Measurements from ENCODE around the gene MRPS14.

The MRPS14 gene

GRCh38 chr1:175002910-175003517 is 20.2 kb downstream of the MRPS14 start:
- Mint-ChIP-seq H3K4me3 (no peak overlapping the region), H3K9me3 (no peaks in the 10 kb centered on the region), H3K27ac (no peak overlapping the region), H3K36me3 (peaks cover 10 to 21% of the 10 kb centered on the region in 2 donors), H3K27me3 (no peaks in the 10 kb centered on the region), H3K4me1 (peaks cover 17 to 32% of the 10 kb centered on the region in 2 donors)
- DNase-seq (no peak), ATAC-seq (replicated peaks) (no peak)

DNA sequence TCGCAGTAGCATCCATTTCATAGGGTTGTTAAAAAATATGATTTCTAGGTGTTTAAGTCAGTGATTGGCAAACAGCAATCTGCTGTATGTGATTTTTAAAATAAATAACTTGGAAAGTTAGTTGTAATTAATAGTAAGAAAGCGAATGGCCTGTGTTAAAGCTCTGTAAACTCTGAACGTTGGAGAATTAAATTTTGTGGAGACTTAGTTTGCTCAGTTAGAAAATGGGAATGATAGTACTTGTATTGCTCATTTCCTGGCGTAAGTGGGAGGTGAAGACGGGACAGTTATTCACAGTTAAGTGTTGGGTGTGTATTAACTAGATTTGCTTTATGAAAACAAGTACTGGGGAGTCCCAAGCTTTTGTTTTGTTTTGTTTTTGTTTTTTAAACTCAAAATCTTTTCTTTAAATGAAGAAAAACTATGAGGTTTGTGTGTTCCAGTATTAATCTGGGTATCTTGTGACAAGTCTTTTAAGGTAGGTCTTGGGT is 22.5 kb downstream of the MRPS14 start:
- no peak overlapping the region for H3K4me3 Mint-ChIP-seq
- peaks cover 11 to 21% of the 10 kb centered on the region in 2 donors for H3K36me3 Mint-ChIP-seq
- ATAC-seq (replicated peaks) = no peak
- peaks cover 18 to 30% of the 10 kb centered on the region in 2 donors for H3K4me1 Mint-ChIP-seq
- H3K27me3 Mint-ChIP-seq = no peaks in the 10 kb centered on the region
- H3K9me3 Mint-ChIP-seq = no peaks in the 10 kb centered on the region
- no peak overlapping the region for H3K27ac Mint-ChIP-seq
- DNase-seq = no peak

- H3K27me3 Mint-ChIP-seq = no peaks in the 10 kb centered on the region
- DNase-seq = no peak
- peaks cover 13 to 30% of the 10 kb centered on the region in 2 donors for H3K4me1 Mint-ChIP-seq
- no peak within 1 kb of the TSS for H3K4me3 Mint-ChIP-seq
- peak; percentile 3 to 66 for ATAC-seq (replicated peaks)
- no peak within 1 kb of the TSS for H3K27ac Mint-ChIP-seq
- H3K9me3 Mint-ChIP-seq = no peaks in the 10 kb centered on the region
- peaks cover 7 to 15% of the 10 kb centered on the region in 2 donors for H3K36me3 Mint-ChIP-seq
Measured at GRCh38 chr1:174999936-175000696, 23.1 kb downstream of the MRPS14 start, which contains the start of gene CACYBP. TSS of gene CACYBP (plus strand) at chr1:174999947. CDS start at chr1:175000181, 234 bp downstream.

GRCh38 chr1:174999216-174999935 is 23.8 kb downstream of the MRPS14 start:
- Mint-ChIP-seq H3K36me3 (peaks cover 6 to 12% of the 10 kb centered on the region in 2 donors), H3K4me1 (peaks cover 12 to 30% of the 10 kb centered on the region in 2 donors), H3K9me3 (no peaks in the 10 kb centered on the region)

GRCh38 chr1:174998569-174999215 is 24.5 kb downstream of the MRPS14 start:
- H3K36me3 Mint-ChIP-seq = peaks cover 9 to 15% of the 10 kb centered on the region in 2 donors
- peak; percentile 8 to 18 for ATAC-seq (replicated peaks)
- peaks cover 12 to 28% of the 10 kb centered on the region in 2 donors for H3K4me1 Mint-ChIP-seq
- DNase-seq = peak; percentile 38
- no peak overlapping the region for H3K27ac Mint-ChIP-seq
- no peaks in the 10 kb centered on the region for H3K9me3 Mint-ChIP-seq
- no peaks in the 10 kb centered on the region for H3K27me3 Mint-ChIP-seq
- no peak overlapping the region for H3K4me3 Mint-ChIP-seq

More at GRCh38 chr1:174999216-174999935, 23.8 kb downstream of the MRPS14 start:
- Mint-ChIP-seq H3K27ac (no peak overlapping the region), H3K27me3 (no peaks in the 10 kb centered on the region), H3K4me3 (no peak overlapping the region)
- ATAC-seq (replicated peaks) = peak; percentile 85 to 86
- peak; percentile 98 for DNase-seq

DNA sequence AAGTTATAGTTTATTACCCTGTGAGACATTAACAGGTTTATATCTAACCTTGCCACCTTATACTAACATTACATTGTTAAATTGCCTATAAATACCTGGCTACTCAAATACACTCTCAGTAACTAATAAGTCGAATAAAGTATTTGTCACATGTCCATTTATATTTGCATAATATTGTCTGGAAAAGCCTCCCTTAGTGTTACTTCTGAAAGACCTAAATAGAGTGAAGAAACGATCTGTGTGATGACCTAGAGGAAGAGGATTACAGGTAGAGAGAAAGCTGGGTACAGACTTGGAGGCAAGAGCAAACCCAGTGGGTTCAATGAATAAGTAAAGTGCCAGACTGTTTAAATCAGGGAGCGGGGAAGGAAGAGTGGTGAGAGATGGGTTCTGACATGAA is 26.2 kb downstream of the MRPS14 start:
- H3K36me3 Mint-ChIP-seq = peaks cover 6 to 12% of the 10 kb centered on the region in 2 donors
- peak overlapping the region; percentile 3 for H3K27ac Mint-ChIP-seq
- peaks cover 4 to 15% of the 10 kb centered on the region in 2 donors for H3K4me1 Mint-ChIP-seq
- no peaks in the 10 kb centered on the region for H3K27me3 Mint-ChIP-seq
- DNase-seq = no peak
- peak overlapping the region in 1 of 2 donors; percentile 28 for H3K4me3 Mint-ChIP-seq
- no peak for ATAC-seq (replicated peaks)
- no peaks in the 10 kb centered on the region for H3K9me3 Mint-ChIP-seq

DNA sequence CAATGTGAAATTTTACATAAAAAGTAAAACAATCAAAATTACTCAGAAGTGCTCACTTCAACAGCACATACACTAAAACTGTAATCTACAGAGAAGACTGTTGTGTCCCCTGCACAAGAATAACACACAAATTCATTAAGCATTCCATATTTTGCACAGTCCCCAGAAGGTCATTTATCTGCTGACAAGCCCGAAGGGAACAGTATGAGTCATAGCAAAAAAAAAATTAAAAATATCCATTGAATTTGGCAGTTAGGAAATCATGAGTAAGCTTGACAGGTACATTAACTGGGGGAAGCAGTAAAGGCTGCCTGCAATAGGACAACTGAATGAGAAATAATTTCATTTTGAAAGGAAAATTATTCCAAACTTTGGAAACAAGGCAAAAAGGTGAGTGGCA is 26.7 kb downstream of the MRPS14 start:
- H3K4me1 Mint-ChIP-seq = peaks cover 4 to 9% of the 10 kb centered on the region in 2 donors
- ATAC-seq (replicated peaks) (no peak), DNase-seq (no peak)
- H3K9me3 Mint-ChIP-seq = no peaks in the 10 kb centered on the region
- peaks cover 6 to 10% of the 10 kb centered on the region in 2 donors for H3K36me3 Mint-ChIP-seq
- H3K27me3 Mint-ChIP-seq = no peaks in the 10 kb centered on the region
- no peak overlapping the region for H3K4me3 Mint-ChIP-seq
- H3K27ac Mint-ChIP-seq = no peak overlapping the region

- DNase-seq (no peak), ATAC-seq (replicated peaks) (no peak)
- Mint-ChIP-seq H3K36me3 (peaks cover 6 to 8% of the 10 kb centered on the region in 2 donors), H3K4me3 (no peak overlapping the region), H3K4me1 (peaks cover 2 to 4% of the 10 kb centered on the region in 2 donors), H3K9me3 (no peaks in the 10 kb centered on the region), H3K27ac (no peak overlapping the region), H3K27me3 (no peaks in the 10 kb centered on the region)
Measured at GRCh38 chr1:174995916-174996315, 27.3 kb downstream of the MRPS14 start.

- H3K27me3 Mint-ChIP-seq = no peaks in the 10 kb centered on the region
- ATAC-seq (replicated peaks) = no peak
- H3K27ac Mint-ChIP-seq = no peak overlapping the region
- DNase-seq = no peak
- peaks cover 2 to 6% of the 10 kb centered on the region in 2 donors for H3K4me1 Mint-ChIP-seq
- peaks cover 6 to 8% of the 10 kb centered on the region in 2 donors for H3K36me3 Mint-ChIP-seq
- H3K9me3 Mint-ChIP-seq = no peaks in the 10 kb centered on the region
- H3K4me3 Mint-ChIP-seq = no peak overlapping the region
Measured at GRCh38 chr1:174995121-174995520, 28.1 kb downstream of the MRPS14 start.

- no peak overlapping the region for H3K27ac Mint-ChIP-seq
- no peaks in the 10 kb centered on the region for H3K9me3 Mint-ChIP-seq
- peaks cover 7 to 22% of the 10 kb centered on the region in 2 donors for H3K4me1 Mint-ChIP-seq
- DNase-seq = no peak
- H3K36me3 Mint-ChIP-seq = peaks cover 18 to 24% of the 10 kb centered on the region in 2 donors
- no peak for ATAC-seq (replicated peaks)
- no peaks in the 10 kb centered on the region for H3K27me3 Mint-ChIP-seq
- no peak overlapping the region for H3K4me3 Mint-ChIP-seq
Measured at GRCh38 chr1:174991473-174991872, 31.8 kb downstream of the MRPS14 start.

DNA sequence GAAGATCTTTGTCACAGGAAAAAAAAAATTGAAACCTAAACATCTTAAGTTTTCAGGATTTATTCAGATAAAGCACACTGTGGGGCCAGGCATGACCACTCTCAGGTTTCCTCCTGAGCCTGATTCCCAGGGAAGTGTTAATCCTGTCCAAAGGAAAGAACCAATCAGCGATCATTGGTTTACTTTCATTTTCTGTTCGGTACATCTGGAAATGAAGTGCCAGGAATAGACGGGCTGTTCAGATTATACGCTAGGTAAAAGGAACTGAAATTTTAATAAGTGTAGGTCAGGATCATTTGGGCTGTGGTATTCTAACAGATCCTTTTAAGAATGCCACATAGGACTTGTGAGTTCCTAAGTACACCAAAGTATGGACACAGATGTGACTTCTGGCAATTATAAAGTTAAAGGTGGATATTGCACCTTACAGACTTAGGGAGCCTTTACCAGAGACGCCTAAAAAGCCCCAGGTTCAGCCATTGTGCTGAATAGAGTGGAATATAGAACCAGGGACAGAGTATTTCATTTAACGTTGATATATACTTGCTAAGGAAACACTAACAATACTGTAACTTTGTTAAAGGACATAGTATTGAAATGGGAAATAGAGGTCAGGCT is 32.7 kb downstream of the MRPS14 start:
- Mint-ChIP-seq H3K4me3 (peak overlapping the region; percentile 63 to 69), H3K36me3 (peaks cover 18 to 24% of the 10 kb centered on the region in 2 donors), H3K27me3 (no peaks in the 10 kb centered on the region), H3K27ac (peak overlapping the region; percentile 91), H3K9me3 (no peaks in the 10 kb centered on the region), H3K4me1 (peaks cover 7 to 22% of the 10 kb centered on the region in 2 donors)
- DNase-seq (no peak), ATAC-seq (replicated peaks) (peak; percentile 72 to 75)

- no peaks in the 10 kb centered on the region for H3K9me3 Mint-ChIP-seq
- H3K4me1 Mint-ChIP-seq = peaks cover 7 to 22% of the 10 kb centered on the region in 2 donors
- DNase-seq (no peak), ATAC-seq (replicated peaks) (no peak)
- peaks cover 21 to 24% of the 10 kb centered on the region in 2 donors for H3K36me3 Mint-ChIP-seq
- H3K27ac Mint-ChIP-seq = peak overlapping the region; percentile 81
- H3K4me3 Mint-ChIP-seq = peak overlapping the region; percentile 61 to 62
- no peaks in the 10 kb centered on the region for H3K27me3 Mint-ChIP-seq
Measured at GRCh38 chr1:174989536-174990220, 33.5 kb downstream of the MRPS14 start.

DNA sequence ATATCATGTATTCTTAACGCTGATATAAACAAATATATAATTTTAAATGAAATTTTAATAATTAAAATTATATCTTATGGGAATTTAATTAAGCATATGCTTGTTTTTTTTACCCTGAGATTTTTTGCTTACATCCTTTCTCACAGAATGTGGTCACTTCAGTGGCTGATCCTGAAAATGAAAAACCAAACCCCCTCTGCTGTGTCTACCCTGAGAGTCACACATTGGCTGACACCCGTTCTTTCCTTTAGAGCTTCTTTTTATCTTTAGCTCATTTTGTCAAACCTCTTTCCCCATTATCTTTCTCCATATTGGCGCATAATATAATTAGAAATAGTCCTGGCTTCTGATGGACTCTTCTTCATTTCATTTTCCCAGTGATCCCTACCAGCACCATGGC is 34.2 kb downstream of the MRPS14 start:
- DNase-seq (no peak), ATAC-seq (replicated peaks) (no peak)
- Mint-ChIP-seq H3K9me3 (no peaks in the 10 kb centered on the region), H3K36me3 (peaks cover 22 to 23% of the 10 kb centered on the region in 2 donors), H3K27ac (no peak overlapping the region), H3K4me3 (no peak overlapping the region), H3K4me1 (peaks cover 7 to 22% of the 10 kb centered on the region in 2 donors), H3K27me3 (no peaks in the 10 kb centered on the region)
